Raji (cell line): Measurements from ENCODE around the gene POLR3H.

Experiments used
- POLR2A ChIP-seq: IDR thresholded peaks from 2 replicates; pipeline ENCODE4 v1.6.1; 2011; ENCODE audit warnings: low read depth, low read length, control low read depth; ENCODE audit not compliant: insufficient read depth

Gene POLR3H

DNA sequence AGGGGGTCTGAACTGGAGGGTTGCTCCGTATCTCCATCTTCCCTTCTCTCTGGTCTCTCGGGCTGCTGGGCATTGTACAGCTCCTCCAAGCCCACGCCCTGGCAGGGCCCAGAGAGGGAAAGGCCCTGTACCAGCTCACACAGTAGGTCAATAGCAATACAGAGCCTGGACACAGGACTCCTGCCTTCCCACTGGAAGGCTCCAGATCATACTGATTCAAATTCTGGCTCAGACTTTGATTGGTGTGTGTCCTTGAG, 23.2 kb upstream of the POLR3H start:
- TF ChIP-seq POLR2A: no peak

GRCh38 chr22:41565403-41566054, 21.3 kb upstream of the POLR3H start:
- TF ChIP-seq POLR2A: no peak

- no peak for TF ChIP-seq POLR2A
Measured at GRCh38 chr22:41564563-41564962, 20.3 kb upstream of the POLR3H start.

DNA sequence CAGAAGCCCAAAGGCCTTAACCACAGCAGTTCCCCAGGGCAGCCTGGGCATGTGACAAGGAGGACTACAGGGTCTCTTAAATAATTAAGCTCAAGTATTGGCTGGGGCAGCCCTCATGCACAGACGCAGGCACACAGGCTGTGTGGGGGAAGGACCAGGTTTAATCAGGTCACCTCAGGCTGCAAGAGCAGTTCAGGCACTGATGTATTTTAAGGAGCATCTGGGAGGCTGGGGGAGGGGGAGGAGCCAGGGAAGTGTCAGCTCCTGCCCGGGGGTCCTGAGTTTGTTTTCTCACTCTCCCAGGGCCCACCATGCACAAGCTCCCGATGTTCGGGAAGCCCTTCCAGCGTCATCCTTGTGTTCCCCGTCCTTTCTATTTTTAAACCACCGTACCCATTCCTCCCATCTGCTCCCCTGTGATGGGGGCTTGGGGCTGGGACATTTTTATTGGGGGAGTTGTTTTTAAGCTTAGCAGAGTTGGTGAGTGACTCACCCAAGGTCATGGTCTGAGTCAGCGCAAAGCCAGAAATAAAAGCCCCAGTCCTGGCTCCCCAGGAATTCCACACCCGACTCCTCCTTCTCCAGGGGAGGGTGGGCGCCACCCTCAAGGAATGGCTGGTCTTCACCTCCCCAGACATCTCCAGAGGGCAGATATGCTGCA, 18.9 kb upstream of the POLR3H start:
- TF ChIP-seq POLR2A: no peak

DNA sequence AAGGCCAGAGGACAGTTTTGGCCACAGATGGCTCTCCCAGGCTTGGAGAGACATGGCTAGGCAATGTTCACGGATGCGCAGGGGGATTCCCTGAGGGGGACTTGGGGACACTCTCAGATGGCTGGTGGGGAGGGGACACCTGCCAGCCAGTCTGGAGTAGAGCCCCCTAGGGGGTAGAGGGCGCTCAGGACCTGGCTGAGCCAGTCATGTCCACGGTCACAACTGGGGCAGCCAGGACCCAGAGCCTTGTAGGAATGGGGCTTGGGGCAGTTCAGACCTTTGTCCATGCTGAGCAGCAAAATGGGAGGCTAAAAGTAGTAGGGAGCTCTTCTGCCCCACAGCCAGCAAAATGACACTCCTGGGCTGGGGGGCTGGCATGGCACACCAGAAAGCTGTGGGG, 18.2 kb upstream of the POLR3H start:
- no peak for TF ChIP-seq POLR2A

GRCh38 chr22:41561788-41562187, 17.5 kb upstream of the POLR3H start:
- no peak for TF ChIP-seq POLR2A

DNA sequence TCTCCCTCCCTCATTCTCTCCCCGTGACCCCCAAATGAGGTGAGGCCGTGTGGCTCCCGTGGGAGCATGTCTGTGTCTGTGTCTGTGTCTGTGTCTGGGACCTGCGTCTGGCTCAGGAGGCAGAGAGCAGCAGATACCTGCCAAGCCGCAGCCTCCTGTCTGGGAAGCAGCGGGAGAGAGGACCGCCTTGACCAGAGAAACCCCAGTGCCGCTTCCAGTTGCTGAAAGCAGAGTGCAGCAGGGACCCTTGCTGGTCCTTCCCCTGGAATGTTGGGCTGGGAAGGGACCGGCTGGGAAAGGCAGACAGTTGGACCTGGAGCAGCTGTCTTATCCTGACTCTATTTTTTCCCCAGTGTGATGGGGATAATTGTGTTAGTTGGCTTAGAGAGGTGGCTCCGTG, 17.1 kb upstream of the POLR3H start:
- TF ChIP-seq POLR2A: no peak

- no peak for TF ChIP-seq POLR2A
Measured at GRCh38 chr22:41560095-41560471, 15.8 kb upstream of the POLR3H start.

GRCh38 chr22:41557401-41558240, 13.4 kb upstream of the POLR3H start:
- no peak for TF ChIP-seq POLR2A

- TF ChIP-seq POLR2A: no peak
Measured at GRCh38 chr22:41556561-41556960, 12.3 kb upstream of the POLR3H start.

GRCh38 chr22:41555325-41555982, 11.2 kb upstream of the POLR3H start:
- no peak for TF ChIP-seq POLR2A

DNA sequence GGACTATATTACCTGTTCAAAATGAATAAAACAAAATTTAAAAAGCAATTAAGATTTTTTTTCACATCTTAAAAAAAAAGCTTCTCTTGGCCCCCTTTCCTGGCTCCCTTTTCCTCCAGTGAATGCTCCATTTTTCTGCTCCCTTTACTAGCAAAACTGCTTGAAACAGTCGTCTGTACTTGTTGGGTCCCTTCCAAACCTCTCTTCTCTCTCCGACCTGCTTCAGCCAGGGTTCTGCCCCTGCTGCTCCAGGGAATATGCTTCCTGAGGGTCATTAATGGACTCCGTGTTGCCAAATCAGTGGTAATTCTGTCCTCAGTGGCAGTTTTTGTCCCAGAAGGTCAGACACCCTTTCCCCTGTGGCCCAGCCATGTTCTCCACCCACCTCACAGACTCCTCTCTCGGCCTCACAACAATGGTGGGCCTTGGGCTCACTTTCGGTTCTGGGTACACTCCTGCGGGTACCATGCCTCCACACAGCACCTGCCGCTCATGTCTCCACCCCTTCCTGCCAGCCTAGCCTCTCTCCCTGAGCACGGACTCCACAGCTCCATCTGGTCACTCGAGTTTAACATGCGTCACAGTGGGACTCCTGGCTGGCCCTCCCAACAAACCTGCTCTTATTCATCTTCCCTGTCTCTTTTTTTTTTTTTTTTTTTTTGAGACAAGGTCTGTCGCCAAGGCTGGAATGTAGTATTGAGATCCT, 7.8 kb upstream of the POLR3H start:
- no peak for TF ChIP-seq POLR2A

DNA sequence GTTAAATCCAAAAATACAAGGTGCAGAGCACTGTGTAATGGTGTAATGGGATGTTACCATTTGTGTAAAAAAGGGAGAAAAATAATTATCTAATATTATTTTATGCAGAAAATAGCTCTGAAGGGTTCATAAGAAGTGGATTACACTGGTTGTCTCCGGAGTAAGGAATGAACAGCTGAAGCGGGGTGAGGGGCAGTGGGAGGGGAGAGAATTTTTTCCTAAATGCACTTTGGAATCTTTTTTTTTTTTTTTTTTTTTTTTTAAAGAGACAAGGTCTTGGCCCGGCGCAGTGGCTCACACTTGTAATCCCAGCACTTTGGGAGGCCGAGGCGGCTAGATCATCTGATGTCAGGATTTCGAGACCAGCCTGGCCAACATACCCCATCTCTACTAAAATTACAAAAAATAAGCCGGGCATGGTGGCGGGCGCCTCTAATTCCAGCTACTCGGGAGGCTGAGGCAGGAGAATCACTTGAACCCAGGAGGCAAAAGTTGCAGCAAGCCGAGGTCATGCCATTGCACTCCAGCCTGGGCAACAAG, 6.8 kb upstream of the POLR3H start:
- TF ChIP-seq POLR2A: no peak

DNA sequence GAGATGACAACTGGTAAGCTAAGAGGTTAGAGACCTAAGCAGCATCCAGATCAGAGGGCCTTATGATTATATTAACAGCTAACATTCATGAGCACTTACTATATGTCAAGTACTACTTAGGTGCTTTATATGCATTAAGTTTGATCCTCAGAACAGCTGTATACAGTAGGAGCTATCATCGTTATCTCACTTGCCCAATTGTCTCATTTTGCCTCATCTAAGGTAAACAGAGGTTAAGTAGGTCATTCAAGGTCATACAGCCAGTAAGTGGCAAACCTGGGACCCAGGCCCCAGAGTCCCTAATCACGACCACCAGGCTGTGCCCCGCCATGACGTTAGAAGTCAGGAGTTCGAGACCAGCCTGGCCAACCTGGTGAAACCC, 4.6 kb upstream of the POLR3H start:
- no peak for TF ChIP-seq POLR2A
